Measurements from ENCODE around the gene LRRC56. TPM values are rescaled to one million over a fixed set of nuclear protein-coding genes. Genes with fewer than 3 reads are reported as not detected.

The LRRC56 gene
- total RNA-seq, 1 donor, result 0.45 TPM

DNA sequence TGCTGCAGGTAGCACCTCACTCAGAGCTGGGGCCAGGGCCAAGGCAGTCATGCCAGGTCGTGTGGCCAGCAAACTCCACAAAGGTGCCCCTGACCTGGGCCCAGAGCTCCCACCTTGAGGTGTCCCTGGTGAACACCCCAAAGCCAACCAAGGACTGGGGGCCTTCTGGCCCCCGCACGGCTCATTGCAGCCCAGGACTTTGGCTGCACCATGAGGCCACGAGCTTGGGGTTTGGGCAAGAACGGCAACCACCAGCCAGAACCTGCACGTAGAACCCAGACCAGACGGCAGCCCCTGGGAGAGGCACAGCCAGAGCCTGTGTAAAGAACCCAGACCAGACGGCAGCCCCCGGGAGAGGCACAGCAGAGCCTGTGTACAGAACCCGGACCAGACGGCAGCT is 7.8 kb downstream of the LRRC56 start:
- DNase-seq (ENCODE audit: low read depth), result no peak
- TF ChIP-seq, protein P1, sequence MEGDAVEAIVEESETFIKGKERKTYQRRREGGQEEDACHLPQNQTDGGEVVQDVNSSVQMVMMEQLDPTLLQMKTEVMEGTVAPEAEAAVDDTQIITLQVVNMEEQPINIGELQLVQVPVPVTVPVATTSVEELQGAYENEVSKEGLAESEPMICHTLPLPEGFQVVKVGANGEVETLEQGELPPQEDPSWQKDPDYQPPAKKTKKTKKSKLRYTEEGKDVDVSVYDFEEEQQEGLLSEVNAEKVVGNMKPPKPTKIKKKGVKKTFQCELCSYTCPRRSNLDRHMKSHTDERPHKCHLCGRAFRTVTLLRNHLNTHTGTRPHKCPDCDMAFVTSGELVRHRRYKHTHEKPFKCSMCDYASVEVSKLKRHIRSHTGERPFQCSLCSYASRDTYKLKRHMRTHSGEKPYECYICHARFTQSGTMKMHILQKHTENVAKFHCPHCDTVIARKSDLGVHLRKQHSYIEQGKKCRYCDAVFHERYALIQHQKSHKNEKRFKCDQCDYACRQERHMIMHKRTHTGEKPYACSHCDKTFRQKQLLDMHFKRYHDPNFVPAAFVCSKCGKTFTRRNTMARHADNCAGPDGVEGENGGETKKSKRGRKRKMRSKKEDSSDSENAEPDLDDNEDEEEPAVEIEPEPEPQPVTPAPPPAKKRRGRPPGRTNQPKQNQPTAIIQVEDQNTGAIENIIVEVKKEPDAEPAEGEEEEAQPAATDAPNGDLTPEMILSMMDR (IDR thresholded peaks at IDR 0.05; ENCODE audit: insufficient read depth, low read length), result no peak

GRCh38 chr11:548700-549603 is 11.6 kb downstream of the LRRC56 start:
- no peak for DNase-seq (ENCODE audit: low read depth)
- no peak overlapping the region for H3K4me3 ChIP-seq (ENCODE audit: low read depth, low read length)
- TF ChIP-seq, protein P1 (IDR thresholded peaks at IDR 0.05; ENCODE audit: insufficient read depth, low read length), result no peak

More for the DNA sequence above, 7.8 kb downstream of the LRRC56 start:
- H3K4me3 ChIP-seq (ENCODE audit: low read depth, low read length), result no peak overlapping the region

- TF ChIP-seq, protein P1 (IDR thresholded peaks at IDR 0.05; ENCODE audit: insufficient read depth, low read length), result no peak
- no peak overlapping the region for H3K4me3 ChIP-seq (ENCODE audit: low read depth, low read length)
- no peak for DNase-seq (ENCODE audit: low read depth)
These were observed 12.9 kb downstream of the LRRC56 start for GRCh38 chr11:550021-550745.

GRCh38 chr11:550746-551085 is 13.4 kb downstream of the LRRC56 start:
- TF ChIP-seq, protein P1 (IDR thresholded peaks at IDR 0.05; ENCODE audit: insufficient read depth, low read length), result no peak
- no peak overlapping the region for H3K4me3 ChIP-seq (ENCODE audit: low read depth, low read length)
- no peak for DNase-seq (ENCODE audit: low read depth)

DNA sequence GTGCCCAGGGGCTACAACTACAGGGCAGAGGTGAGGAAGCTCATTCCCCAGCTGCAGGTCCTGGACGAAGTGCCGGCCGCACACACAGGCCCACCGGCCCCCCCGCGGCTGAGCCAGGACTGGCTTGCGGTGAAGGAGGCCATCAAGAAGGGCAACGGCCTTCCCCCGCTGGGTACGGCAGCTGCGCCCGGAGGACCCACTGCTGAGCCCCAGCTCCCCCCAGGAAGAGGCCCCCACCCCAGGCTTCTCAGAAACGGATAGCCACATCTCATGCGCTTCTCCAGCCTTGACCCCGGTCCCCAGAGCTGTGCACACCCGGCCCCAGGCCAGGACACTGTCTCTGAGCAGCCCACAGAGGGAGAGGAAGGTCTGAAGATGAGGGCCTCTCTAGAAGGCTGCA is 13.8 kb downstream of the LRRC56 start:
- TF ChIP-seq, protein P1 (IDR thresholded peaks at IDR 0.05; ENCODE audit: insufficient read depth, low read length), result no peak
- DNase-seq (ENCODE audit: low read depth), result no peak
- H3K4me3 ChIP-seq (ENCODE audit: low read depth, low read length), result no peak overlapping the region

GRCh38 chr11:551596-551995 is 14.3 kb downstream of the LRRC56 start:
- TF ChIP-seq, protein P1 (IDR thresholded peaks at IDR 0.05; ENCODE audit: insufficient read depth, low read length), result no peak
- H3K4me3 ChIP-seq (ENCODE audit: low read depth, low read length), result no peak overlapping the region
- no peak for DNase-seq (ENCODE audit: low read depth)

Measured in fibroblast of the aortic adventitia (primary cell).